ENCODE measurements around the gene SCNN1G.

The SCNN1G gene

GRCh38 chr16:23146877-23147601 lies 35.5 kb upstream of the SCNN1G start:
- DNase-seq (ENCODE audit: low read depth), result no peak
- peak overlapping the region; percentile 78 for H3K4me3 ChIP-seq (ENCODE audit: control insufficient read depth, low read depth, low read length)
- TF ChIP-seq CTCF (conservative IDR thresholded peaks at IDR 0.05; ENCODE audit: control insufficient read depth, insufficient read depth, low read depth, low read length), result no peak

- DNase-seq (ENCODE audit: low read depth), result no peak
- peak overlapping the region; percentile 78 for H3K4me3 ChIP-seq (ENCODE audit: control insufficient read depth, low read depth, low read length)
- no peak for TF ChIP-seq CTCF (conservative IDR thresholded peaks at IDR 0.05; ENCODE audit: control insufficient read depth, insufficient read depth, low read depth, low read length)
Measured at GRCh38 chr16:23147666-23148065, 34.9 kb upstream of the SCNN1G start.

GRCh38 chr16:23148166-23148512 lies 34.4 kb upstream of the SCNN1G start:
- no peak for TF ChIP-seq CTCF (conservative IDR thresholded peaks at IDR 0.05; ENCODE audit: control insufficient read depth, insufficient read depth, low read depth, low read length)
- peak overlapping the region; percentile 78 for H3K4me3 ChIP-seq (ENCODE audit: control insufficient read depth, low read depth, low read length)
- peak; percentile 26 for DNase-seq (ENCODE audit: low read depth)

GRCh38 chr16:23148513-23149266 lies 33.9 kb upstream of the SCNN1G start:
- peak; percentile 48 for DNase-seq (ENCODE audit: low read depth)
- no peak for TF ChIP-seq CTCF (conservative IDR thresholded peaks at IDR 0.05; ENCODE audit: control insufficient read depth, insufficient read depth, low read depth, low read length)
- peak overlapping the region; percentile 78 for H3K4me3 ChIP-seq (ENCODE audit: control insufficient read depth, low read depth, low read length)

- peak; percentile 93 for DNase-seq (ENCODE audit: low read depth)
- peak within 1 kb of the TSS; percentile 78 for H3K4me3 ChIP-seq (ENCODE audit: control insufficient read depth, low read depth, low read length)
- TF ChIP-seq CTCF (conservative IDR thresholded peaks at IDR 0.05; ENCODE audit: control insufficient read depth, insufficient read depth, low read depth, low read length), result no peak
Measured at GRCh38 chr16:23149267-23149992, 33.1 kb upstream of the SCNN1G start, which contains the start of gene USP31. USP31 (minus strand) TSS chr16:23149452; CDS start chr16:23149270, 182 bp downstream.

GRCh38 chr16:23149993-23150364 lies 32.6 kb upstream of the SCNN1G start:
- TF ChIP-seq CTCF (conservative IDR thresholded peaks at IDR 0.05; ENCODE audit: control insufficient read depth, insufficient read depth, low read depth, low read length), result no peak
- H3K4me3 ChIP-seq (ENCODE audit: control insufficient read depth, low read depth, low read length), result peak overlapping the region; percentile 72
- DNase-seq (ENCODE audit: low read depth), result no peak

All from fibroblast of mammary gland (primary cell).